H9 (cell line): Measurements from ENCODE around the gene LRRN3. TPM values are rescaled to one million over a fixed set of nuclear protein-coding genes. Genes with fewer than 3 reads are reported as not detected.

Source experiments
- DNase-seq: peaks from one replicate; pipeline ENCODE4 v3.0.0-alpha.2; 2017
- H2AFZ ChIP-seq: one replicate; pipeline ENCODE4 v1.6.1; 2013; ENCODE audit warnings: mild to moderate bottlenecking, low read length, control low read depth, moderate library complexity
- H2AK5ac ChIP-seq: 2 replicates; pipeline ENCODE4 v1.6.1; 2013; ENCODE audit warnings: low read length, control low read depth, mixed read lengths; ENCODE audit not compliant: insufficient read length
- H2BK120ac ChIP-seq: one replicate; pipeline ENCODE4 v1.6.1; 2013; ENCODE audit warnings: low read depth, mild to moderate bottlenecking, low read length, control low read depth, inconsistent platforms; ENCODE audit not compliant: poor library complexity, severe bottlenecking
- H2BK12ac ChIP-seq: 2 replicates; pipeline ENCODE4 v1.6.1; 2013; ENCODE audit warnings: low read length, control low read depth, mixed read lengths, low read depth; ENCODE audit not compliant: insufficient read length
- H2BK15ac ChIP-seq: 2 replicates; pipeline ENCODE4 v1.6.1; 2013; ENCODE audit warnings: low read depth, low read length, control low read depth
- H2BK20ac ChIP-seq: one replicate; pipeline ENCODE4 v1.6.1; 2013; ENCODE audit warnings: low read depth, mild to moderate bottlenecking, low read length, control low read depth, inconsistent platforms; ENCODE audit not compliant: poor library complexity, severe bottlenecking
- H2BK5ac ChIP-seq: 2 replicates; pipeline ENCODE4 v1.6.1; 2013; ENCODE audit warnings: low read length, control low read depth, mixed read lengths; ENCODE audit not compliant: insufficient read length
- H3K14ac ChIP-seq: 2 replicates; pipeline ENCODE4 v1.6.1; 2013; ENCODE audit warnings: low read length, control low read depth; ENCODE audit not compliant: insufficient read depth
- H3K18ac ChIP-seq: 2 replicates; pipeline ENCODE4 v1.6.1; 2013; ENCODE audit warnings: low read depth, mild to moderate bottlenecking, mixed read lengths, low read length, control low read depth; ENCODE audit not compliant: insufficient read length
- H3K23ac ChIP-seq: 2 replicates; pipeline ENCODE4 v1.6.1; 2013; ENCODE audit warnings: low read length, control low read depth, mixed read lengths, low read depth; ENCODE audit not compliant: insufficient read length
- H3K23me2 ChIP-seq: 2 replicates; pipeline ENCODE4 v1.6.1; 2013; ENCODE audit warnings: low read depth, mild to moderate bottlenecking, mixed read lengths, low read length, control low read depth; ENCODE audit not compliant: insufficient read length, poor library complexity, severe bottlenecking
- H3K27ac ChIP-seq: 2 replicates; pipeline ENCODE4 v1.5.1; 2013; ENCODE audit warnings: low read length, control low read depth, mixed read lengths, low read depth; ENCODE audit not compliant: insufficient read length
- H3K27me3 ChIP-seq: 2 replicates; pipeline ENCODE4 v1.6.1; 2013; ENCODE audit warnings: low read length, control low read depth, inconsistent platforms; ENCODE audit not compliant: insufficient read depth
- H3K4ac ChIP-seq: 2 replicates; pipeline ENCODE4 v1.6.1; 2013; ENCODE audit warnings: low read depth, mild to moderate bottlenecking, control low read depth, inconsistent platforms, low read length, moderate library complexity
- H3K4me1 ChIP-seq: 2 replicates; pipeline ENCODE4 v1.6.1; 2013; ENCODE audit warnings: low read length, control low read depth, inconsistent platforms; ENCODE audit not compliant: insufficient read depth
- H3K4me2 ChIP-seq: 2 replicates; pipeline ENCODE4 v1.6.1; 2013; ENCODE audit warnings: low read length, control low read depth, mixed read lengths; ENCODE audit not compliant: insufficient read length, insufficient read depth
- H3K56ac ChIP-seq: 2 replicates; pipeline ENCODE4 v1.6.1; 2013; ENCODE audit warnings: low read depth, mild to moderate bottlenecking, mixed read lengths, low read length, control low read depth; ENCODE audit not compliant: insufficient read length
- H3K79me1 ChIP-seq: 2 replicates; pipeline ENCODE4 v1.6.1; 2013; ENCODE audit warnings: low read depth, mild to moderate bottlenecking, moderate library complexity, low read length, control low read depth, inconsistent platforms; ENCODE audit not compliant: insufficient read depth, poor library complexity, severe bottlenecking
- H3K79me2 ChIP-seq: 2 replicates; pipeline ENCODE4 v1.6.1; 2013; ENCODE audit warnings: low read length, control low read depth, inconsistent platforms; ENCODE audit not compliant: insufficient read depth
- H3K9ac ChIP-seq: 2 replicates; pipeline ENCODE4 v1.6.1; 2013; ENCODE audit warnings: low read length, control low read depth, mixed read lengths; ENCODE audit not compliant: insufficient read length; ENCODE audit errors: extremely low read depth
- H3K9me3 ChIP-seq: one replicate; pipeline ENCODE4 v1.6.1; 2013; ENCODE audit warnings: low read depth, low read length, inconsistent platforms; ENCODE audit not compliant: control insufficient read depth
- H3T11ph ChIP-seq: one replicate; pipeline ENCODE4 v1.6.1; 2013; ENCODE audit warnings: mild to moderate bottlenecking, low read length, control low read depth, inconsistent platforms
- H4K20me1 ChIP-seq: one replicate; pipeline ENCODE4 v1.6.1; 2013; ENCODE audit not compliant: control insufficient read depth, insufficient read length, insufficient read depth
- H4K5ac ChIP-seq: 2 replicates; pipeline ENCODE4 v1.6.1; 2013; ENCODE audit warnings: low read depth, mild to moderate bottlenecking, mixed read lengths, low read length, control low read depth; ENCODE audit not compliant: insufficient read length
- H4K8ac ChIP-seq: replicated peaks from 2 replicates; pipeline ENCODE4 v1.6.1; 2013; ENCODE audit warnings: low read length, control low read depth, mixed read lengths, low read depth; ENCODE audit not compliant: insufficient read length
- H4K91ac ChIP-seq: 2 replicates; pipeline ENCODE4 v1.6.1; 2013; ENCODE audit warnings: low read depth, mild to moderate bottlenecking, moderate library complexity, mixed read lengths, low read length, control low read depth; ENCODE audit not compliant: insufficient read length
- H3K27ac Mint-ChIP-seq, 3 experiments: 2 replicates in 2 of 3; 3 replicates in 1 of 3; pipeline ENCODE4 v1.8.0; 2020 to 2021; ENCODE audit warnings: mixed read lengths in 3 of 3, mild to moderate bottlenecking in 1 of 3, moderate library complexity in 1 of 3
- H3K27me3 Mint-ChIP-seq: 2 replicates; pipeline ENCODE4 v1.8.0; 2021; ENCODE audit warnings: low read depth, mild to moderate bottlenecking, moderate library complexity, mixed read lengths
- H3K36me3 Mint-ChIP-seq, 3 experiments: 2 replicates in 2 of 3; 3 replicates in 1 of 3; pipeline ENCODE4 v1.8.0; 2020 to 2021; ENCODE audit warnings: low read depth in 3 of 3, mixed read lengths in 3 of 3; ENCODE audit not compliant: insufficient read depth in 1 of 3
- H3K4me1 Mint-ChIP-seq, 2 experiments: 2 replicates each; pipeline ENCODE4 v1.8.0; 2020; ENCODE audit warnings: mixed read lengths in 2 of 2
- H3K4me3 Mint-ChIP-seq, 2 experiments: 2 replicates in 1 of 2; 3 replicates in 1 of 2; pipeline ENCODE4 v1.8.0; 2020 to 2021; ENCODE audit warnings: mild to moderate bottlenecking in 2 of 2, mixed read lengths in 2 of 2, moderate library complexity in 1 of 2
- H3K9me3 Mint-ChIP-seq, 2 experiments: 2 replicates in 1 of 2; 3 replicates in 1 of 2; pipeline ENCODE4 v1.8.0; 2020; ENCODE audit warnings: mild to moderate bottlenecking in 2 of 2, mixed read lengths in 2 of 2, moderate library complexity in 1 of 2
- CTCF ChIP-seq: fragments of 200-600 bp; sonication (generic); conservative IDR thresholded peaks from 3 replicates; pipeline ENCODE4 v1.8.0; 2021; ENCODE audit warnings: antibody characterized with exemption, mild to moderate bottlenecking
- WGBS: extraction: QIAGEN DNeasy Blood & Tissue Kit; methylation state at CpG from one replicate; pipeline ENCODE4 v1.1.7; 2013; ENCODE audit warnings: missing lambda C conversion rate, low lambda C conversion rate, mixed read lengths; ENCODE audit not compliant: insufficient read length; ENCODE audit errors: extremely low coverage; 5-methylcytosine and 5-hydroxymethylcytosine counted together
- total RNA-seq: library from RNA; stranded (reverse); gene quantifications from 2 replicates; pipeline ENCODE4 v1.2.1, GENCODE V29; 2021

Gene LRRN3
- total RNA-seq, 1 experiment from 2014 or later, result 0.77 TPM

- Histone ChIP-seq H3K14ac (no peak overlapping the region), H2AK5ac (no peak overlapping the region), H2BK120ac (no peak overlapping the region), H3K56ac (no peak overlapping the region), H3K9ac (no peak overlapping the region), H3K27me3 (no peaks in the 10 kb centered on the region), H3K23ac (no peak overlapping the region), H3K4ac (no peak overlapping the region), H4K20me1 (no peaks in the 10 kb centered on the region), H4K5ac (no peak overlapping the region), H3K79me2 (no peaks in the 10 kb centered on the region), H2BK5ac (no peak overlapping the region), H2AFZ (no peak overlapping the region), H3K9me3 (no peaks in the 10 kb centered on the region), H2BK12ac (no peak overlapping the region), H3K18ac (no peak overlapping the region), H4K91ac (no peak overlapping the region), H3K4me2 (no peak overlapping the region), H3K79me1 (no peaks in the 10 kb centered on the region), H3K27ac (no peak overlapping the region), H2BK20ac (no peak overlapping the region), H3K23me2 (no peaks in the 10 kb centered on the region), H3T11ph (no peak overlapping the region), H4K8ac (no peak overlapping the region), H3K4me1 (peaks cover 3% of the 10 kb centered on the region; the same call in 1 of the 2 replicates), H2BK15ac (no peak overlapping the region)
- DNase-seq, result no peak
- TF ChIP-seq CTCF, result peak; percentile 83
- WGBS, result no CpG with 5 or more reads among the region's 1 CpG
- Mint-ChIP-seq H3K4me3 (no peak overlapping the region), H3K9me3 (no peaks in the 10 kb centered on the region; a peak in 1 of 5 replicates), H3K36me3 (peaks cover 0 to 2% (median 0%) of the 10 kb centered on the region in 3 experiments; a peak in 1 of 7 replicates), H3K4me1 (peaks cover 45 to 50% of the 10 kb centered on the region in 2 experiments), H3K27me3 (no peaks in the 10 kb centered on the region), H3K27ac (no peak overlapping the region)
Observed at GRCh38 chr7:111089822-111090426, 1.0 kb upstream of the LRRN3 start.
